Fibroblast of pulmonary artery (primary cell): ENCODE results near the gene CLEC2D.
"Not testable (repeated sequence)": the region's sequence is repeated elsewhere in the genome, so short reads cannot be mapped to it uniquely, and the experiment has no call there.

Experiments used
- DNase-seq: peaks from one replicate; pipeline ENCODE4 v3.0.0-alpha.2; 2010; ENCODE audit warnings: low read depth
- H3K4me3 ChIP-seq: replicated peaks from 2 replicates; pipeline ENCODE4 v1.5.1; 2011; ENCODE audit warnings: low read depth, mild to moderate bottlenecking, control low read depth, low read length, moderate library complexity
- CTCF ChIP-seq: IDR thresholded peaks from 2 replicates; pipeline ENCODE4 v1.5.1; 2011; ENCODE audit warnings: mild to moderate bottlenecking, control low read depth, low read length, inconsistent platforms; ENCODE audit errors: missing control alignments

The CLEC2D gene

GRCh38 chr12:9708853-9709252 lies 39.3 kb downstream of the CLEC2D start:
- TF ChIP-seq CTCF = no peak
- no peak for DNase-seq
- H3K4me3 ChIP-seq = no peak overlapping the region

- no peak overlapping the region for H3K4me3 ChIP-seq
- TF ChIP-seq CTCF = no peak
- no peak for DNase-seq
Measured at GRCh38 chr12:9710584-9711375, 41.3 kb downstream of the CLEC2D start.

GRCh38 chr12:9711664-9712063 lies 42.2 kb downstream of the CLEC2D start:
- no peak for DNase-seq
- TF ChIP-seq CTCF = no peak
- H3K4me3 ChIP-seq = no peak overlapping the region

GRCh38 chr12:9713032-9713558 lies 43.6 kb downstream of the CLEC2D start:
- not testable (repeated sequence) for H3K4me3 ChIP-seq, DNase-seq

GRCh38 chr12:9717070-9717925 lies 47.8 kb downstream of the CLEC2D start:
- TF ChIP-seq CTCF = no peak
- DNase-seq = no peak
- no peak overlapping the region for H3K4me3 ChIP-seq

- DNase-seq = no peak
- no peak for TF ChIP-seq CTCF
Measured at GRCh38 chr12:9718968-9719367, 49.5 kb downstream of the CLEC2D start.

GRCh38 chr12:9719790-9720189 lies 50.3 kb downstream of the CLEC2D start:
- no peak overlapping the region for H3K4me3 ChIP-seq
- DNase-seq = no peak
- TF ChIP-seq CTCF = no peak

More at GRCh38 chr12:9718968-9719367, 49.5 kb downstream of the CLEC2D start:
- no peak overlapping the region for H3K4me3 ChIP-seq
